HFF-Myc (cell line): ENCODE results near the gene HTT.

Experiments
- DNase-seq: peaks from one replicate; pipeline ENCODE4 v3.0.0-alpha.2; 2011; ENCODE audit warnings: low read depth; ENCODE audit errors: extremely low read depth
- H3K4me3 ChIP-seq: replicated peaks from 2 replicates; pipeline ENCODE4 v1.5.1; 2011; ENCODE audit warnings: low read depth, mild to moderate bottlenecking, control low read depth, low read length
- CTCF ChIP-seq: IDR thresholded peaks from 2 replicates; pipeline ENCODE4 v1.5.1; 2012; ENCODE audit warnings: mild to moderate bottlenecking, low read depth, low read length, control low read depth; ENCODE audit errors: missing control alignments

HTT gene

GRCh38 chr4:3217771-3218170, 143.3 kb downstream of the HTT start:
- no peak overlapping the region for H3K4me3 ChIP-seq
- TF ChIP-seq CTCF, result no peak
- DNase-seq, result no peak

GRCh38 chr4:3218824-3219760, 144.6 kb downstream of the HTT start:
- no peak overlapping the region for H3K4me3 ChIP-seq
- DNase-seq, result no peak
- TF ChIP-seq CTCF, result no peak

DNA sequence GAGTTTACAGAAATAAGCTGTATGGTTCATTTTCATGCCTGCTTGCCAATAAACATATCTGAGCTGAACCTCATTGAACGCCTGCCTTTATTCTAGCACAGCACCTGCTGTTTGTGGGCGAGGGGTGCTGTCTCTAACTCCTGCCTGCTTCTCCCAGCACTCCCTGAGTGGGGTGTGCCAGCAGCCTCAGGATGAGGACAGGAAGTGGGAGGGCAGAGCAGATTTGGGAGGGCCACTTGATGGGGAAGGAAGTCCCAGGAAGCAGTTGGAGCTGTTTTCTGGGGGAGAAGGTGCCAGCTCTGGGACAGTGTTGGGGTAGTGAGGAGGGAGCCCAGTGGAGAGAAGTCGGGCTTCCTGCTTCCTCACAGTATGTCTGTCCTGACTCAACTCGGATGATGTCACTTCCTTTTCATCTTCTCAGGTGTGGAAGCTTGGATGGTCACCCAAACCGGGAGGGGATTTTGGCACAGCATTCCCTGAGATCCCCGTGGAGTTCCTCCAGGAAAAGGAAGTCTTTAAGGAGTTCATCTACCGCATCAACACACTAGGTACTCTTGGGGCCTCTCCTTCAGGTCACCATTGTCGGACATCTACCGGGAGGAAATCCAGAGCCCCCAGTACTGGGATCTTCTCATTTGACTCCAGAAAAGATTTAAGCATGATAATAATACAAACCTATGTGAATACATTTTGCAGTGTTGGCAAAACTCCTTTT, 145.4 kb downstream of the HTT start:
- H3K4me3 ChIP-seq, result no peak overlapping the region
- TF ChIP-seq CTCF, result no peak
- DNase-seq, result no peak

DNA sequence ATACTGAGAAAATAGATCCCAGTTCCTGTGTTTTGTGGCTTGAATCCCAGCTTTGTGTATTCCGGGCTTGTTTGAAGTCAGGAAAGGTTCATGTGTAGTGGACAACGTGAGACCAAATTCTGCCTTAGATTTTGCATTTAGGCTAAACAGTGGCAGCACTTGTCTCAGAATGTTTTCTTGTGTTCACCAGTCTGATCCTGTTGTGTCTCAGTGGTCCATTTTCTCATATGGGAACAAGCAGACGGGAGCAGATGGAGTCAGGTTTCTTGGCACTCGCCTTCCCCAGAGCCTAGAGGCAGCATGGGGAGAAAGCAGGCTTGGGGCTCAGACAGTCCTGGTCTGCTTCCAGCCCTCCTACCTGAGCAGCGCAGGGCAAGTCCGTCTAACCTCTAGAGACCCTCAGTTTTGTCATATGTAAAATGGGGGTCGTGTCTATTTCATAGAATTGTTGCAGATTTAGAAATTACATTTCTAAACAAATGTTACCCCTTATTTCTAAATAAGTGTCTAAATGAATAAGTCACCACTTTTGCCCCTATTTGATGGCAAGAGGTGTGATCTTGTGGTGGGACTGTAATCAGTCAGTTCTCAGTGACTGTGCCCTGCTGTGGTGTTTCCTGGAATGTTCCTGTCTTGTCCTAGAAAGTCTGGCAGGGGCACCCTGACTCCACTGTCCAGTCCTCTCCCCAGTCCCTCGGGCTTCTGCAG, 146.1 kb downstream of the HTT start:
- TF ChIP-seq CTCF, result no peak
- no peak for DNase-seq

GRCh38 chr4:3221184-3221494, 146.7 kb downstream of the HTT start:
- DNase-seq, result no peak
- TF ChIP-seq CTCF, result no peak
- no peak overlapping the region for H3K4me3 ChIP-seq

More for the DNA sequence above, 146.1 kb downstream of the HTT start:
- H3K4me3 ChIP-seq, result no peak overlapping the region

DNA sequence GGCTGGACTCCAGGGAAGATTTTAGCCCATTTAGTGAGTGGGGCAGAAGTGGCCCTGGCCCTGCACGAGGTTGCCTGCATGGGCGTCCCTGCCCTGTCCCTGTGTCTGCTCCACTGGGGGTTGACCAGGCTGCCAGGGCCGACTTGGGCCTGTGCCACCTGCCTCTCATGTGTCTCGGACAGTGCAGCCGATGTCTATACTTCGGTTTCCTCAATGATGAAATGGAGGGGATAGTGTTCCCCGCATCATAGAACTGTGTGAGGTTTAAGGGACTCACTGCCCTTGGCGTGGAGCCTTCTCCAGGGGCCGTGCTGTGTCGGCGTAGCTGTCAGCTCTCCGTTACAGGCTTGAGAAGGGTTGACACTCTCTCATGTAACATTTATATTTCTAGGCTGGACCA, 147.5 kb downstream of the HTT start:
- no peak for TF ChIP-seq CTCF
- H3K4me3 ChIP-seq, result no peak overlapping the region
- DNase-seq, result no peak
